H9 (cell line): ENCODE results near the gene RGS21. TPM values are rescaled to one million over a fixed set of nuclear protein-coding genes. Genes with fewer than 3 reads are reported as not detected.

ENCODE experiments used
- DNase-seq: peaks from one replicate; pipeline ENCODE4 v3.0.0-alpha.2; 2017
- H2AFZ ChIP-seq: one replicate; pipeline ENCODE4 v1.6.1; 2013; ENCODE audit warnings: mild to moderate bottlenecking, low read length, control low read depth, moderate library complexity
- H2AK5ac ChIP-seq: 2 replicates; pipeline ENCODE4 v1.6.1; 2013; ENCODE audit warnings: low read length, control low read depth, mixed read lengths; ENCODE audit not compliant: insufficient read length
- H2BK120ac ChIP-seq: one replicate; pipeline ENCODE4 v1.6.1; 2013; ENCODE audit warnings: low read depth, mild to moderate bottlenecking, low read length, control low read depth, inconsistent platforms; ENCODE audit not compliant: poor library complexity, severe bottlenecking
- H2BK12ac ChIP-seq: 2 replicates; pipeline ENCODE4 v1.6.1; 2013; ENCODE audit warnings: low read length, control low read depth, mixed read lengths, low read depth; ENCODE audit not compliant: insufficient read length
- H2BK15ac ChIP-seq: 2 replicates; pipeline ENCODE4 v1.6.1; 2013; ENCODE audit warnings: low read depth, low read length, control low read depth
- H2BK20ac ChIP-seq: one replicate; pipeline ENCODE4 v1.6.1; 2013; ENCODE audit warnings: low read depth, mild to moderate bottlenecking, low read length, control low read depth, inconsistent platforms; ENCODE audit not compliant: poor library complexity, severe bottlenecking
- H2BK5ac ChIP-seq: 2 replicates; pipeline ENCODE4 v1.6.1; 2013; ENCODE audit warnings: low read length, control low read depth, mixed read lengths; ENCODE audit not compliant: insufficient read length
- H3K14ac ChIP-seq: 2 replicates; pipeline ENCODE4 v1.6.1; 2013; ENCODE audit warnings: low read length, control low read depth; ENCODE audit not compliant: insufficient read depth
- H3K18ac ChIP-seq: 2 replicates; pipeline ENCODE4 v1.6.1; 2013; ENCODE audit warnings: low read depth, mild to moderate bottlenecking, mixed read lengths, low read length, control low read depth; ENCODE audit not compliant: insufficient read length
- H3K23ac ChIP-seq: 2 replicates; pipeline ENCODE4 v1.6.1; 2013; ENCODE audit warnings: low read length, control low read depth, mixed read lengths, low read depth; ENCODE audit not compliant: insufficient read length
- H3K23me2 ChIP-seq: 2 replicates; pipeline ENCODE4 v1.6.1; 2013; ENCODE audit warnings: low read depth, mild to moderate bottlenecking, mixed read lengths, low read length, control low read depth; ENCODE audit not compliant: insufficient read length, poor library complexity, severe bottlenecking
- H3K27ac ChIP-seq: 2 replicates; pipeline ENCODE4 v1.5.1; 2013; ENCODE audit warnings: low read length, control low read depth, mixed read lengths, low read depth; ENCODE audit not compliant: insufficient read length
- H3K27me3 ChIP-seq: 2 replicates; pipeline ENCODE4 v1.6.1; 2013; ENCODE audit warnings: low read length, control low read depth, inconsistent platforms; ENCODE audit not compliant: insufficient read depth
- H3K4ac ChIP-seq: 2 replicates; pipeline ENCODE4 v1.6.1; 2013; ENCODE audit warnings: low read depth, mild to moderate bottlenecking, control low read depth, inconsistent platforms, low read length, moderate library complexity
- H3K4me1 ChIP-seq: 2 replicates; pipeline ENCODE4 v1.6.1; 2013; ENCODE audit warnings: low read length, control low read depth, inconsistent platforms; ENCODE audit not compliant: insufficient read depth
- H3K4me2 ChIP-seq: 2 replicates; pipeline ENCODE4 v1.6.1; 2013; ENCODE audit warnings: low read length, control low read depth, mixed read lengths; ENCODE audit not compliant: insufficient read length, insufficient read depth
- H3K56ac ChIP-seq: 2 replicates; pipeline ENCODE4 v1.6.1; 2013; ENCODE audit warnings: low read depth, mild to moderate bottlenecking, mixed read lengths, low read length, control low read depth; ENCODE audit not compliant: insufficient read length
- H3K79me1 ChIP-seq: 2 replicates; pipeline ENCODE4 v1.6.1; 2013; ENCODE audit warnings: low read depth, mild to moderate bottlenecking, moderate library complexity, low read length, control low read depth, inconsistent platforms; ENCODE audit not compliant: insufficient read depth, poor library complexity, severe bottlenecking
- H3K79me2 ChIP-seq: 2 replicates; pipeline ENCODE4 v1.6.1; 2013; ENCODE audit warnings: low read length, control low read depth, inconsistent platforms; ENCODE audit not compliant: insufficient read depth
- H3K9ac ChIP-seq: 2 replicates; pipeline ENCODE4 v1.6.1; 2013; ENCODE audit warnings: low read length, control low read depth, mixed read lengths; ENCODE audit not compliant: insufficient read length; ENCODE audit errors: extremely low read depth
- H3K9me3 ChIP-seq: one replicate; pipeline ENCODE4 v1.6.1; 2013; ENCODE audit warnings: low read depth, low read length, inconsistent platforms; ENCODE audit not compliant: control insufficient read depth
- H3T11ph ChIP-seq: one replicate; pipeline ENCODE4 v1.6.1; 2013; ENCODE audit warnings: mild to moderate bottlenecking, low read length, control low read depth, inconsistent platforms
- H4K20me1 ChIP-seq: one replicate; pipeline ENCODE4 v1.6.1; 2013; ENCODE audit not compliant: control insufficient read depth, insufficient read length, insufficient read depth
- H4K5ac ChIP-seq: 2 replicates; pipeline ENCODE4 v1.6.1; 2013; ENCODE audit warnings: low read depth, mild to moderate bottlenecking, mixed read lengths, low read length, control low read depth; ENCODE audit not compliant: insufficient read length
- H4K8ac ChIP-seq: replicated peaks from 2 replicates; pipeline ENCODE4 v1.6.1; 2013; ENCODE audit warnings: low read length, control low read depth, mixed read lengths, low read depth; ENCODE audit not compliant: insufficient read length
- H4K91ac ChIP-seq: 2 replicates; pipeline ENCODE4 v1.6.1; 2013; ENCODE audit warnings: low read depth, mild to moderate bottlenecking, moderate library complexity, mixed read lengths, low read length, control low read depth; ENCODE audit not compliant: insufficient read length
- H3K27ac Mint-ChIP-seq, 3 experiments: 2 replicates in 2 of 3; 3 replicates in 1 of 3; pipeline ENCODE4 v1.8.0; 2020 to 2021; ENCODE audit warnings: mixed read lengths in 3 of 3, mild to moderate bottlenecking in 1 of 3, moderate library complexity in 1 of 3
- H3K27me3 Mint-ChIP-seq: 2 replicates; pipeline ENCODE4 v1.8.0; 2021; ENCODE audit warnings: low read depth, mild to moderate bottlenecking, moderate library complexity, mixed read lengths
- H3K36me3 Mint-ChIP-seq, 3 experiments: 2 replicates in 2 of 3; 3 replicates in 1 of 3; pipeline ENCODE4 v1.8.0; 2020 to 2021; ENCODE audit warnings: low read depth in 3 of 3, mixed read lengths in 3 of 3; ENCODE audit not compliant: insufficient read depth in 1 of 3
- H3K4me1 Mint-ChIP-seq, 2 experiments: 2 replicates each; pipeline ENCODE4 v1.8.0; 2020; ENCODE audit warnings: mixed read lengths in 2 of 2
- H3K4me3 Mint-ChIP-seq, 2 experiments: 2 replicates in 1 of 2; 3 replicates in 1 of 2; pipeline ENCODE4 v1.8.0; 2020 to 2021; ENCODE audit warnings: mild to moderate bottlenecking in 2 of 2, mixed read lengths in 2 of 2, moderate library complexity in 1 of 2
- H3K9me3 Mint-ChIP-seq, 2 experiments: 2 replicates in 1 of 2; 3 replicates in 1 of 2; pipeline ENCODE4 v1.8.0; 2020; ENCODE audit warnings: mild to moderate bottlenecking in 2 of 2, mixed read lengths in 2 of 2, moderate library complexity in 1 of 2
- CTCF ChIP-seq: fragments of 200-600 bp; sonication (generic); conservative IDR thresholded peaks from 3 replicates; pipeline ENCODE4 v1.8.0; 2021; ENCODE audit warnings: antibody characterized with exemption, mild to moderate bottlenecking
- WGBS: extraction: QIAGEN DNeasy Blood & Tissue Kit; methylation state at CpG from one replicate; pipeline ENCODE4 v1.1.7; 2013; ENCODE audit warnings: missing lambda C conversion rate, low lambda C conversion rate, mixed read lengths; ENCODE audit not compliant: insufficient read length; ENCODE audit errors: extremely low coverage; 5-methylcytosine and 5-hydroxymethylcytosine counted together
- long read RNA-seq: library from polyadenylated mRNA; unstranded; transcript quantifications from one replicate; pipeline ENCODE4 v2.0.0, GENCODE V29; 2020
- total RNA-seq: library from RNA; stranded (reverse); gene quantifications from 2 replicates; pipeline ENCODE4 v1.2.1, GENCODE V29; 2021

Gene RGS21
- total RNA-seq: not detected in 2 replicates
- long read RNA-seq: 0 reads

- Mint-ChIP-seq H3K27ac (no peak within 1 kb of the TSS), H3K4me3 (no peak within 1 kb of the TSS), H3K9me3 (no peaks in the 10 kb centered on the region), H3K27me3 (no peaks in the 10 kb centered on the region), H3K36me3 (no peaks in the 10 kb centered on the region), H3K4me1 (0 out of 4 replicates have a peak, but pooled peaks cover 0 to 3% of the 10 kb centered on the region in 2 experiments)
- Histone ChIP-seq H3K9me3 (no peaks in the 10 kb centered on the region), H2BK120ac (no peak within 1 kb of the TSS), H3K23ac (no peak within 1 kb of the TSS), H2BK12ac (no peak within 1 kb of the TSS), H3K23me2 (no peaks in the 10 kb centered on the region), H4K91ac (no peak within 1 kb of the TSS), H4K8ac (no peak within 1 kb of the TSS), H3K14ac (no peak within 1 kb of the TSS), H3K27me3 (no peaks in the 10 kb centered on the region), H3K27ac (no peak within 1 kb of the TSS), H2AFZ (no peak within 1 kb of the TSS), H3K56ac (no peak within 1 kb of the TSS), H3K79me1 (no peaks in the 10 kb centered on the region), H3K4me1 (no peaks in the 10 kb centered on the region), H2BK15ac (no peak within 1 kb of the TSS), H3K4ac (no peak within 1 kb of the TSS), H4K20me1 (no peaks in the 10 kb centered on the region), H3K18ac (no peak within 1 kb of the TSS), H3K79me2 (no peaks in the 10 kb centered on the region), H3K4me2 (no peak within 1 kb of the TSS), H4K5ac (no peak within 1 kb of the TSS), H3T11ph (no peak within 1 kb of the TSS), H2BK5ac (no peak within 1 kb of the TSS), H2BK20ac (no peak within 1 kb of the TSS), H2AK5ac (no peak within 1 kb of the TSS), H3K9ac (no peak within 1 kb of the TSS)
- no peak for DNase-seq
- no peak for TF ChIP-seq CTCF
- WGBS: no CpG with 5 or more reads among the region's 2 CpGs
Measured at GRCh38 chr1:192316942-192317450, at the start of gene RGS21. Gene RGS21 (plus strand): TSS chr1:192316992. CDS start chr1:192343037, 26,045 bp downstream.
